Measurements from ENCODE around the gene INPP5J. TPM values are rescaled to one million over a fixed set of nuclear protein-coding genes. Genes with fewer than 3 reads are reported as not detected.

The INPP5J gene
- polyA plus RNA-seq, 1 donor (not counting 4 experiments of a cell fraction or from before 2014, with no cell fraction given): 0.22 TPM

GRCh38 chr22:31099386-31099785 lies 23.4 kb upstream of the INPP5J start:
- FAIRE-seq: no peak
- dilution Hi-C loops (cut with MboI; ENCODE audit: extremely low pct_ligation_motif_present, low sequenced_read_pairs): no loop called here

DNA sequence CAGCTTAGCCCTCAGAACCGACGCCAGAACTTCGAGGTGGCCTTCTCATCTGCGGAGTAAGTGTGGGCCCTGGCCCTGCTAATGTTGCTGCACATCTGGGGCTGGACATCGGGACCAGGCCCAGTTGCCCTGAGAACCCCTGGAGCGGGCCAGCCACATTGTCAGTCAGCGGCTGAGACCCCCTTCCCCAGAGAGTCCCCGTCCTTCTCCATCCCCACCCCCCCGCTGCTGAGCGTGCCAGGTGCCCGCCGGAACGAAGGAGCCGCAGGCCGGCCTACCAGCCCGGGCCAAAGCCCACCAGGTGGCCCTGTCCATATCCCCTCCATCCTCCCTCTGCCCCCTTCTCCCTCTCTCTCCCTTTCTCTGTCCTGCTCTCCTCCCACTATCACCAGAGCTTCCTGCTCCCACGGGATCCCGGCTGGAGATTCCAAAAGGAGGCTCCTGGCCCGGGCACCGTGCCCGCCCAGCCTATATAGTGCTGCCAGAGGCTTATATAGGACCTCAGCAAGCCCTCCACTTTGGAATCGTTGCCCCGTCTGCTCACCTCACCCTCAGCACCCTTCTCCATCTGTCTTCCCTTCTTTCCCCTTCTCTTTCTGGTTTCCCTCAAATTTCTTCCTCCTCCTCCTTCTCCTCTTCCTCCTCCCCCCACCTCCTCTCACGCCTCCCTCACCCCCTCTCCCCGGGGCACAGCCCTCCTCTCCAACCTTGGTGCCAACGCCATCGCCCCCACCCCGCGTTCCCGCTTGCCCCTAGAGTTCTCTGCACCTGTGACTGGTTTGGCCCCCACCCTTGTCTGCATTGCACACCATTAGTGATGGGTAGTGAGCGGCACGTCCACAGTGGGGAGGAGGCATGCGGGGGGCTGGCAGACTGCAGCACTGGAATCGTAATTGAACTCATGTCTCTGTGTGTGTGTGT lies 22.7 kb upstream of the INPP5J start:
- Histone ChIP-seq H3K9ac (ENCODE audit: control insufficient read depth, extremely low read depth, insufficient read depth, low read length) (no peak overlapping the region), H3K27me3 (ENCODE audit: control insufficient read depth, extremely low read depth, insufficient read depth, low read length) (no peaks in the 10 kb centered on the region), H3K27ac (ENCODE audit: control insufficient read depth, insufficient read depth, low read length) (no peak overlapping the region), H3K36me3 (ENCODE audit: control insufficient read depth in 2 of 2, extremely low read depth in 1 of 2, insufficient read depth in 2 of 2, low read length in 2 of 2) (peaks cover 54 to 68% of the 10 kb centered on the region in 2 experiments), H3K79me2 (ENCODE audit: control insufficient read depth, insufficient read depth, low read length) (no peaks in the 10 kb centered on the region), H2AFZ (ENCODE audit: control insufficient read depth, low read length) (no peak overlapping the region), H4K20me1 (ENCODE audit: control insufficient read depth, extremely low read depth, insufficient read depth, low read length) (peaks cover 11% of the 10 kb centered on the region), H3K4me1 (ENCODE audit: control insufficient read depth, extremely low read depth, insufficient read depth, low read length) (no peaks in the 10 kb centered on the region), H3K9me3 (ENCODE audit: control insufficient read depth, low read depth, low read length) (no peaks in the 10 kb centered on the region), H3K4me2 (ENCODE audit: control insufficient read depth, extremely low read depth, insufficient read depth, low read depth, low read length) (no peak overlapping the region), H3K9me1 (ENCODE audit: control insufficient read depth, extremely low read depth, insufficient read depth, low read length) (no peaks in the 10 kb centered on the region), H3K4me3 (ENCODE audit: control insufficient read depth in 2 of 3, extremely low read depth in 1 of 3, insufficient read depth in 2 of 3, low read depth in 1 of 3, low read length in 3 of 3) (no peak overlapping the region)
- no peak for FAIRE-seq
- TF ChIP-seq, protein P1, sequence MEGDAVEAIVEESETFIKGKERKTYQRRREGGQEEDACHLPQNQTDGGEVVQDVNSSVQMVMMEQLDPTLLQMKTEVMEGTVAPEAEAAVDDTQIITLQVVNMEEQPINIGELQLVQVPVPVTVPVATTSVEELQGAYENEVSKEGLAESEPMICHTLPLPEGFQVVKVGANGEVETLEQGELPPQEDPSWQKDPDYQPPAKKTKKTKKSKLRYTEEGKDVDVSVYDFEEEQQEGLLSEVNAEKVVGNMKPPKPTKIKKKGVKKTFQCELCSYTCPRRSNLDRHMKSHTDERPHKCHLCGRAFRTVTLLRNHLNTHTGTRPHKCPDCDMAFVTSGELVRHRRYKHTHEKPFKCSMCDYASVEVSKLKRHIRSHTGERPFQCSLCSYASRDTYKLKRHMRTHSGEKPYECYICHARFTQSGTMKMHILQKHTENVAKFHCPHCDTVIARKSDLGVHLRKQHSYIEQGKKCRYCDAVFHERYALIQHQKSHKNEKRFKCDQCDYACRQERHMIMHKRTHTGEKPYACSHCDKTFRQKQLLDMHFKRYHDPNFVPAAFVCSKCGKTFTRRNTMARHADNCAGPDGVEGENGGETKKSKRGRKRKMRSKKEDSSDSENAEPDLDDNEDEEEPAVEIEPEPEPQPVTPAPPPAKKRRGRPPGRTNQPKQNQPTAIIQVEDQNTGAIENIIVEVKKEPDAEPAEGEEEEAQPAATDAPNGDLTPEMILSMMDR (optimal IDR thresholded peaks at IDR 0.05 in 1 of 3, IDR thresholded peaks at IDR 0.05 in 1 of 3, conservative IDR thresholded peaks at IDR 0.05 in 1 of 3; ENCODE audit: extremely low read depth in 1 of 3, insufficient read depth in 2 of 3, low read length in 3 of 3): no peak
- TF ChIP-seq EZH2 (IDR thresholded peaks at IDR 0.05; ENCODE audit: low read length): no peak
- dilution Hi-C loops (cut with MboI; ENCODE audit: extremely low pct_ligation_motif_present, low sequenced_read_pairs): no loop called here
- DNase-seq (ENCODE audit: low read depth, low spot score): no peak

More at GRCh38 chr22:31099386-31099785, 23.4 kb upstream of the INPP5J start:
- Histone ChIP-seq H3K4me3 (ENCODE audit: control insufficient read depth in 2 of 3, extremely low read depth in 1 of 3, insufficient read depth in 2 of 3, low read depth in 1 of 3, low read length in 3 of 3) (no peak overlapping the region), H4K20me1 (ENCODE audit: control insufficient read depth, extremely low read depth, insufficient read depth, low read length) (peaks cover 11% of the 10 kb centered on the region), H3K27ac (ENCODE audit: control insufficient read depth, insufficient read depth, low read length) (no peak overlapping the region), H2AFZ (ENCODE audit: control insufficient read depth, low read length) (no peak overlapping the region), H3K36me3 (ENCODE audit: control insufficient read depth in 2 of 2, extremely low read depth in 1 of 2, insufficient read depth in 2 of 2, low read length in 2 of 2) (peaks cover 60 to 70% of the 10 kb centered on the region in 2 experiments), H3K4me1 (ENCODE audit: control insufficient read depth, extremely low read depth, insufficient read depth, low read length) (no peaks in the 10 kb centered on the region), H3K9ac (ENCODE audit: control insufficient read depth, extremely low read depth, insufficient read depth, low read length) (no peak overlapping the region), H3K4me2 (ENCODE audit: control insufficient read depth, extremely low read depth, insufficient read depth, low read depth, low read length) (no peak overlapping the region), H3K27me3 (ENCODE audit: control insufficient read depth, extremely low read depth, insufficient read depth, low read length) (no peaks in the 10 kb centered on the region), H3K9me1 (ENCODE audit: control insufficient read depth, extremely low read depth, insufficient read depth, low read length) (no peaks in the 10 kb centered on the region), H3K79me2 (ENCODE audit: control insufficient read depth, insufficient read depth, low read length) (peaks cover under 1% of the 10 kb centered on the region), H3K9me3 (ENCODE audit: control insufficient read depth, low read depth, low read length) (no peaks in the 10 kb centered on the region)
- no peak for TF ChIP-seq EZH2 (IDR thresholded peaks at IDR 0.05; ENCODE audit: low read length)
- TF ChIP-seq, protein P1 (optimal IDR thresholded peaks at IDR 0.05 in 1 of 3, IDR thresholded peaks at IDR 0.05 in 1 of 3, conservative IDR thresholded peaks at IDR 0.05 in 1 of 3; ENCODE audit: extremely low read depth in 1 of 3, insufficient read depth in 2 of 3, low read length in 3 of 3): no peak
- no peak for DNase-seq (ENCODE audit: low read depth, low spot score)

All from keratinocyte (primary cell).